HG02884 (cell line): ENCODE measurements around the gene DALRD3.

ENCODE experiments used
- ATAC-seq: cut with Tn5 transposase; IDR thresholded peaks from one replicate; pipeline ENCODE4 v1.9.1; 2021; ENCODE audit warnings: mild to moderate bottlenecking, moderate library complexity; ENCODE audit not compliant: unreplicated experiment

The DALRD3 gene

DNA sequence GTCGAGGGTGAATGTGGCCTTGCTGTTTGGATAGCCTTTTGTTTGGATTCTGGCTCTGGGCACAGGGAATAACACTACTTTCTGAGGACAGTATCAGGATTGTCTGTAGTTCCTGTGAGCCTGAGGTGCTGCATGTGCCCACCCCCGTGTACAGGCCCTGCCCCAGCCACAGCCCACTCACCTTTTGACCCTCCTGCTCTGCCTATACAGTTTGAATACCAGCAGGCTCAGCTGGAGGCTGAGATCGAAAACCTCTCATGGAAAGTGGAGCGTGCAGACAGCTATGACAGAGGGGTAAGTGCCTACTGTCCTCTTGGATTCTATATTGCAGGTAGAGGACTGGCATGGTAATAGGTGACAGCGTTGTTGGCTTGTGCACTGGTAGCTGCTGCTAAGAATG is 35.7 kb downstream of the DALRD3 start:
- no peak for ATAC-seq

DNA sequence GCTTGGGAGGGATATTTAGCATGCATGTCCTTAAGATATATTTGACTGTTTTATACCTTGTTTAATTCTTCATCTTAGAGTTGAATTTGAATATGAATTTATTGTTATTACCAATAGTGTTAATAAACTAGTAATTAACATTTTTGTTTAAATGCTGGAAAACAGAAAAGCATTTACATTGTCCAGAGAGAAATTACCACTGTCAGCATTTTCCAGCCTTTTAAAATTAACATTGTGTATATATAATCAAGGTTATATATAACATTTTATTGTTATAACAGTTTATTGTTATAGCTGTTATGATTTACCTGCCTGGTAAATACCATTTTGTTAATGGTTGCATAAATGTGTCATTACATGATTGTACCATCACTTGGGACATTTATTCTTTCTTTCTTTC is 36.4 kb downstream of the DALRD3 start:
- ATAC-seq: no peak

DNA sequence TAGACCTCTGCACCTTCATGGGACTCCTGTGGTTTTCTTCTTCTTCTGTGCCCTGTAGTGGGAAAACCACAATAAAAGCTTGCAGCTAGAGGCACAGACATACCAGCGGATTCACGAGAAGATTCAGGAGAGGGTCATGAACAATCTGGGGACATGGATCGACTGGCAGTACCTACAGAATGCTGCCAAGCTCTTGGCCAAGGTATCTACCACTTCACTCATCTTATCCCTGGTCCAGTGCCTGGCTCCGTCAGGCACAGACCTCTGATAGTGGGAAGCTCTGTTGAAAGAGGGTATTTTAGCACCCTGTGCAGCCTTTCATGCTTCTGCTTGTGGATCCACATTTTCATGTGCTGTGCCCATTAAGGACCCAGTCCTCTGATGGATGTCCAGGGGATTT is 38.1 kb downstream of the DALRD3 start:
- ATAC-seq: no peak

GRCh38 chr3:48979451-48979850 is 38.9 kb downstream of the DALRD3 start:
- no peak for ATAC-seq

GRCh38 chr3:48974076-48974864 is 44.1 kb downstream of the DALRD3 start:
- no peak for ATAC-seq

- ATAC-seq: no peak
Measured at GRCh38 chr3:48970586-48970985, 47.8 kb downstream of the DALRD3 start.

GRCh38 chr3:48966876-48967361 is 51.5 kb downstream of the DALRD3 start:
- ATAC-seq: no peak

GRCh38 chr3:48966367-48966766 is 52.0 kb downstream of the DALRD3 start:
- no peak for ATAC-seq
